Left hindlimb (tissue), 1 donor: ENCODE results near the gene B3GNT9.
A peak's percentile ranks its signal among the peaks of the same experiment; 100 is the strongest.

Source experiments
- DNase-seq: peaks from one replicate; pipeline ENCODE4 v3.0.0-alpha.2; 2018

Gene B3GNT9

GRCh38 chr16:67184995-67185650 is 34.3 kb upstream of the B3GNT9 start:
- DNase-seq, result peak; percentile 91

GRCh38 chr16:67184453-67184994 is 33.7 kb upstream of the B3GNT9 start:
- DNase-seq, result no peak

GRCh38 chr16:67183627-67184452 is 33.0 kb upstream of the B3GNT9 start, which contains the start of gene MATCAP1:
Gene MATCAP1, minus strand, starts transcription at chr16:67183963. Its CDS starts 3,353 bp downstream, at chr16:67180610.
- peak; percentile 96 for DNase-seq

- DNase-seq, result no peak
Measured at GRCh38 chr16:67183284-67183626, 32.5 kb upstream of the B3GNT9 start.

GRCh38 chr16:67182288-67182687 is 31.5 kb upstream of the B3GNT9 start:
- no peak for DNase-seq

- DNase-seq, result no peak
Measured at GRCh38 chr16:67181346-67181745, 30.5 kb upstream of the B3GNT9 start.

GRCh38 chr16:67180166-67180565 is 29.4 kb upstream of the B3GNT9 start:
- DNase-seq, result peak; percentile 25

GRCh38 chr16:67179421-67180080 is 28.8 kb upstream of the B3GNT9 start:
- no peak for DNase-seq

- DNase-seq, result peak; percentile 64
Measured at GRCh38 chr16:67177743-67178699, 27.2 kb upstream of the B3GNT9 start.

- no peak for DNase-seq
Measured at GRCh38 chr16:67176662-67177061, 25.9 kb upstream of the B3GNT9 start.

GRCh38 chr16:67174706-67175231 is 24.0 kb upstream of the B3GNT9 start:
- no peak for DNase-seq

GRCh38 chr16:67173808-67174705 is 23.3 kb upstream of the B3GNT9 start:
- peak; percentile 72 for DNase-seq

GRCh38 chr16:67173323-67173722 is 22.5 kb upstream of the B3GNT9 start:
- DNase-seq, result no peak

GRCh38 chr16:67170949-67171649 is 20.3 kb upstream of the B3GNT9 start:
- no peak for DNase-seq

GRCh38 chr16:67170168-67170948 is 19.6 kb upstream of the B3GNT9 start, which contains the start of gene NOL3:
Gene NOL3, plus strand, starts transcription at chr16:67170538.
- DNase-seq, result peak; percentile 83

GRCh38 chr16:67169642-67170167 is 18.9 kb upstream of the B3GNT9 start:
- DNase-seq, result no peak

- DNase-seq, result no peak
Measured at GRCh38 chr16:67169011-67169451, 18.2 kb upstream of the B3GNT9 start.

GRCh38 chr16:67167588-67167987 is 16.8 kb upstream of the B3GNT9 start:
- DNase-seq, result no peak

- no peak for DNase-seq
Measured at GRCh38 chr16:67166598-67167168, 15.9 kb upstream of the B3GNT9 start.
